ENCODE measurements around the gene BBS9.

The BBS9 gene

GRCh38 chr7:33128631-33128989, 754 bp upstream of the BBS9 start:
- no peak for DNase-seq

GRCh38 chr7:33129806-33130153, 416 bp downstream of the BBS9 start:
- no peak for DNase-seq

- DNase-seq, result no peak
Measured at GRCh38 chr7:33130184-33130583, 820 bp downstream of the BBS9 start.

GRCh38 chr7:33137103-33137502, 7.7 kb downstream of the BBS9 start:
- DNase-seq, result no peak

- no peak for DNase-seq
Measured at GRCh38 chr7:33142585-33142984, 13.2 kb downstream of the BBS9 start.

- peak; percentile 29 for DNase-seq
Measured at GRCh38 chr7:33143996-33144718, 14.8 kb downstream of the BBS9 start.

GRCh38 chr7:33145156-33145555, 15.8 kb downstream of the BBS9 start:
- DNase-seq, result no peak

GRCh38 chr7:33152087-33152486, 22.7 kb downstream of the BBS9 start:
- DNase-seq, result no peak

- no peak for DNase-seq
Measured at GRCh38 chr7:33155811-33156210, 26.4 kb downstream of the BBS9 start.

GRCh38 chr7:33156441-33156840, 27.1 kb downstream of the BBS9 start:
- no peak for DNase-seq

- no peak for DNase-seq
Measured at GRCh38 chr7:33157311-33157710, 27.9 kb downstream of the BBS9 start.

GRCh38 chr7:33157781-33158180, 28.4 kb downstream of the BBS9 start:
- no peak for DNase-seq

GRCh38 chr7:33177876-33178275, 48.5 kb downstream of the BBS9 start:
- no peak for DNase-seq

GRCh38 chr7:33179519-33179918, 50.2 kb downstream of the BBS9 start:
- DNase-seq, result no peak

GRCh38 chr7:33183504-33183903, 54.1 kb downstream of the BBS9 start:
- DNase-seq, result no peak

GRCh38 chr7:33184828-33185227, 55.5 kb downstream of the BBS9 start:
- DNase-seq, result no peak

GRCh38 chr7:33185786-33186185, 56.4 kb downstream of the BBS9 start:
- DNase-seq, result peak; percentile 63

GRCh38 chr7:33186192-33186591, 56.8 kb downstream of the BBS9 start:
- peak; percentile 92 for DNase-seq

GRCh38 chr7:33190688-33191304, 61.4 kb downstream of the BBS9 start:
- no peak for DNase-seq

- no peak for DNase-seq
Measured at GRCh38 chr7:33191340-33191739, 62.0 kb downstream of the BBS9 start.

GRCh38 chr7:33192695-33193291, 63.4 kb downstream of the BBS9 start:
- no peak for DNase-seq

- DNase-seq, result no peak
Measured at GRCh38 chr7:33193308-33193864, 64.0 kb downstream of the BBS9 start.

GRCh38 chr7:33195264-33195663, 65.9 kb downstream of the BBS9 start:
- peak; percentile 78 for DNase-seq

- peak; percentile 70 for DNase-seq
Measured at GRCh38 chr7:33196221-33196620, 66.9 kb downstream of the BBS9 start.
